Stimulated activated CD8-positive, alpha-beta memory T cell treated with anti-CD3 and anti-CD28 coated beads, Interleukin-4, amount 100 ng/mL, for 1 hour (primary cell): Measurements from ENCODE around the gene LARP4B.

Source experiments
- DNase-seq, 2 donors: peaks; one replicate each; pipeline ENCODE4 v3.0.0-alpha.2; 2020; ENCODE audit warnings: low read depth in 2 of 2, low spot score in 1 of 2

The LARP4B gene

DNA sequence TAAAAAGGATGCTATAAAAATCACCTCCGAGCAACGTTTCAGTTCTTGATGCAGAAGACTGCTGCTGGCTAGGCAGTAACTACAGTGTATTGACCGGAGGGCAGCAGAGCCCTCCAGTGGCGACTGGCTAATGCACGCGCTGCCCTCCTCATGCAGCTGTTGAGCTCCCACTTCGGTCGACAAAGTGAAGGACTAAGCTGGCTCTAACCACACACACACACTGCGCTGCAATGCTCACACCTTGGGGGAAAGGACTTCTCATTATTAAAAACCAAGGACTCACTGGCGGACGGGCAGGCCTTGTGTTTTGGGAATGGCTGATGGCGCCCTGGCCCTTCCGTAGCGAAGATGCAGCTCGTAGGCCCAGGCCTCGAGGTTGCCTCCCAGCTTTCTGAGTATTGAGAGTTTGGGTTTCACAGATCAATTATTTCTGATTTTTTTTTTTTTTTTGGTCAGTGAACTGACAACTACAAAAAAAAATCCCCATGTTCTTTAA is 121.1 kb downstream of the LARP4B start:
- DNase-seq = no peak

DNA sequence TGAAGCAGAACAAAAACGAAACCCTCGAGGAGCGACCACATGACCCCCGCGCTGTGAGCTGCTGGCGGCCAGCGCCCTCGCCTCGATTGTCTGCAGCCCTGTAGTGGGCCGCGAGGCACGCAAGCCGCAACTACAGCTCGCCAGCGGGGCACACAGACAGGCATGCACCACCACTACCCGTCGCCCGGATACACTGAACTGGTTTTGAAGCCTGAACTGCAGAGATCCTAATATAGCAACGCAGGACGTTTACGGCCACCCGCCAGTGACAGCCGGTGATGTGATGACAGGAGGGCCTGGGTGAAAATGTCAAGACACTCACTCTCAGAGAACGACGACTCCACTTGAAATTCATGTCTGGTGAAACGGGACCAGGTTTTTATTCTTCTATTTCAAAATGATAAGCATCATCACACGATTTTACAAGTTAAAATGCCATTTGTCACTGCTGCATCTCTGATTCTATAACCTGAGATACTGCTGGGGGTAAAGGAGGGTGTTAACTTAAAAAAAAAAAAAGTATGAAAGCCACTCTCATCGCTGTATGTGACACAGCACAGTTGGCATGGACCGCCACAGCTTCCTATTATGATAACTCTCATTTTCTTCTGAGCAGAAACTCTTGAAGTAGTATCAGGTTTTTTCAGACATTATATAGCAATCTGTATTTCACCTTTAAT is 121.7 kb downstream of the LARP4B start:
- no peak for DNase-seq

DNA sequence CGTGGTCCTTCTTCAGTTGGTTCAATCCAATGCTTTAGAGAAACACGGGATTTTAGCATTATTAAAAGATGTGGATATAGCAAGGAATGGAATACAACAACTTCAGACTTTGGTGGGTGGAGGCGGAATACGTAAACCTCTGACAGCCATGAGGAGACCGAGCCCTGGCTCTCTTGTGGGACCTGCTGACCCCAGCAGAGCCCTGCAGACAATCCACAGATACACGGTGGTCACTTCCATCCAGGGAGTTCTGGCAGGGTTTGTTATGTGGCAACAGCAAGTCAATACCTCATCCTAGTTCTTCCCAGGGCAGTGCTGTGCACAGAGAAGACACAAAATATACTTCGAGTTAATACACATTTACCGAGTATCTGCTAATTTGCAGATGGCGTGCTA is 123.5 kb downstream of the LARP4B start:
- DNase-seq = no peak

DNA sequence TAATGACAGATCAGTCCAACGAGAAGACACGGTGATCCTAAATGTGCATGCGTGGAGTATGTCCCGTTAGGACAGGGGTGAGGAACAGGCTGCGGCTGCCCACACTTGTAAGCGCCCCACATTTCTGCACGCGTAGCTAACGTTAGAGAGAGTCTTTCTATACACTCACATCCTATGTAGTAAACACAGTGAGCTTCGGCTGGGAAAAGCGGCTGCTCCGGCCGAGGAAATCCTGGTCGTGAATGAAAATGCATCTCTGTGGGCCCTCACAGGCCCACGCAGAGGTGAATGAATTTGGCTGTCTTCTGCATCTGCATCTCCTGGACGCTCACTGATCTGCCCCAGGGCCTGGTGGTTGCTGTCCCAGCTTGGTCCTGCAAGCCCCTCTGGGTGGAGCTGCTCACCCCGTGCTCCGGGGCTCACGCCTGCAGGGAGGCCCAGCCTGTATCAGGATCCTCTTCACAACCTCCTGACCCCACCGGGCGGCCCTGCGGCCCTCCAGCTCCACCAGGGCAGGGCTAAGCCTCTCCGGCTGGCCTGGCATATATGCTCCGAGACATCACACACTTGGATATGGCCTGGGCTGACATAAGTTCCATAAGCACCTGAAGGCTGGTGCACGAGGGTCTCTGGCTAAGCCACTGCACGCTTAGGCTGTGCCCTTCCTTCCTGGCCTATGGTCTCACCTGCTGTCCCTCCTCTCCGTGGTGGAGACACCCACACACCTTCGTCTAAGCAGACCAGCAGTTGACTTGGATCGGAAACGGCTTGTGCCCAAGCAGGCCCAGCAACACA is 124.1 kb downstream of the LARP4B start:
- no peak for DNase-seq

DNA sequence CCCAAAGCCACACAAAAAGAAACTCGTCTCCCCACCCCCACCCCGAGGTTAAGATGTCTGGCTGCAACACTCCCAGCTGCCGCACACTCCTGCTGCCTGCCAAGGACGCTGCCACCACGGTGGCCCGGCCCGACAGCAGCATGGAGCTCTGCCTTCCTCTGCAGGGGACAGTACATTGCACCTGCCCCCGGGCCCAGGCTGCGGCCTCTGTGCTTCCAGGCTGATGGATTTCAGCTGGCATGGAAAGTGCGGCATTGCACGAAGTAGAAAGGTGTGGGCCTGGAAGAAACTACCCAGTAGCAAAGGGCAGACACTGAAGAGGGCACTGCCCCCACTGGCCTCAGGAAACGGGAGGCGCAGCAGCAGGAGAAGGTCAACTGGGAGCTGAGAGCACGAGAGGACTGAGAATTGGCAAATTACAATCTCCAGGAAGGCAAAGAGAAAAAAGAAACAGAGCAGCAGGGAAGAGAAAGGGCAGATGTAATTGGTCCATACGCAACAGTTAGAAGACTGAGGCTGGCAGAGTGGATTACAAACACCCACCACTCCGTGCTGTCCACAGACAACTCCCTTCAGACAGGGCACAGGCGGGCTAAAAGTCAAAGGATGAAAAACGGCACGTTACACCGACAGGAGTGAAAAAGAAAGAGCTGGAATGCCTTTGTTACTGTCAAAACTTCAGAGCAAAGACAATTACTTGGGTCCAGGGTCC is 124.9 kb downstream of the LARP4B start:
- no peak for DNase-seq

DNA sequence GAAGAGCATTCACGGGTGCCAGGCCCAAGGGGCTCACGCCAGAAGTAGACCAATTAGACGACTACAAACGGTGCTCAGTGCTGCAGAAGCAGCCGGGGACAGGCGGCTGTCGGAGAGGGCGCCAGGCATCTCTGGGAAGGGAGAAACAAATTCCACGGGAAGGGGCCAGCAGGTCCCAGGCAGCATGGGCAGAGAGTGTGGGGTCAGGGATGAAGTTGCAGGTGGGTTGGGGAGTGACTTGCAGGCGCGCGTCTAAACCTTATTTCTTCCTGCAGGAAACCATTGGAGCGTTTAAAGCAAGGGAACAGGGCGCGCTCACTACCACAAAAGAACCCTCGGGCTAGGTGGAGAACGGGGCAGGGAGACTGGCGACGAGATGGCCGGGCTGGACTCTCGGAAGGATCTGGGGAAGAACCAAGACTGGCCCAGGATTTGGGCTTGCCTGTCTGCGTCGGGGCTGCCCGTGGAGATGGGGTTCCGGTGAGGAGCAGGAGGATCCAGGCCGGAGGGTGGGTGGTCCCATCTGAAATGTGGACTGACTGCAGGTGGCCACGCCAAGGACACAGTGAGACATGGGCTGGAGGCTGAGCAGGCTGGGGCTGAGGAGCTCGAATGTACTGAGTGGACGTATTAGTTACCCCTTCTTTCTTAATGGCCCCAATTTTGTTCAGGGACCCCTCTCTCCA is 125.7 kb downstream of the LARP4B start:
- DNase-seq = no peak

DNA sequence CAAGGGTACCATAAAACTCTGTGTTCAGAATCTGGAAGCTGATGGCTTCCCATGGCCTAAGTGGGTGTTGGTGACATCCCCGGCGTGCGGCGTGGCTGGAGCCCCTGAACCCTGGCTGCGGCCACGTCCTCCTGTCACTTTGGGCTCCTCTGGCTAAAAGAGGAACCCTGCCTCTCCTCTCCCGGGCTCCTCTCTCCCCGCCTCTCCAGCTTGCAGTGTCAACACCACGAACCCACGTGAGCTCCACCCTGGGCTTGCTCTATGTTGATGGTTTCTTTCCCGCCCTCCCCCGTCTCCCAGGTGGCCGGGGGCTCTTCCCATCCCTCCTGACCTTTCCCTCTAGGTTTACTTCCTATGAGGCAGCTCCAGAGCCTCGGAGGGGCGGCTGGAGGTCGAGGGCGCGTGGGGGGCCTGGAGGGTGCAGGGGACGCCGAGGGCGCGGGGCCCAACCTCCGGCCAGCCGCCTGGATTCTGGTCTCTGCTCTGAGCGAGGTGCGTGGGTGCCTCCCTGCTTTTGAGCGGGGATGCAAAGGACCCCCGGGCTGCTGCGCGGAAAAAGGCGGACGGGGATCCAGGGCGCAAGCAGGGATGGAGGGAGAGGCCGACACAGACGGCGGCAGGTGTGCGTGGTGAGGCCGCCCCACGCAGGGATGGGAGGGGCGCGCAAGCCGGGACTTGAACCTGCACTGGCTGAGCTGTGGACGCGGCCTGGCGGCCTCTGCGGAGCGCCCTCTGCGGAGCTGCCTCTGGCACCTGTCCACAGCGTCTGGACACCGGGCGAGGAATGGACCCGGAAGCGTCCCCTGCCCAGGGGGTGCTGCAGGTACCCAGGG is 126.5 kb downstream of the LARP4B start:
- DNase-seq = no peak

DNA sequence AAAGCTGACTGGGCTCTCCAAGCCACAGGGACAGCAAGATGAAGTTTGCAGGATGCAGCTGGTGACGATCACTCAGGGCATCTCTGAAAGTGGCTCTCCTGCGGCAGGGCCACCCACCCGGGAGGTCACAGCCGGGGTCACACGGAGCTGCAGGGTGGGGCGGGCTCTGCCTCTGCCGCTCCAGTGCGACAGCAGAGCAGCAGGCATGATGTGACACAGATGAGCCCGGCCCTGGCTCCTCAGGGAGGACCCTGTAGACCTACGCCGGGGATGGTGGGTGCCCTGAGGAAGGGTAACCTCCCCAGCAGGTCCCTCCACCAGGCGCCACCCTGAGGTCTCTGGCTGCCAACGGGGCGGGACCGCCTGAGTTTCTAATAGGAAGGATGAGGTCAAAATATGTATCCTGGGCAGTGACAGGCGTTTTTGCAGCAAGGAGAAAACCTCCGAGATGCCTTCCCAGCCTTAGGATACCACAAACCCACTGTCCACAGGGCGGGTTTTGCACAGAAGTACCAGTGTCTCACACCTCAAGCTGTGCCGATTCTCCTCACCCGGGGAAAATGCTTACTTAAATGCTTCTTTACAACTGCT is 127.2 kb downstream of the LARP4B start:
- no peak for DNase-seq

DNA sequence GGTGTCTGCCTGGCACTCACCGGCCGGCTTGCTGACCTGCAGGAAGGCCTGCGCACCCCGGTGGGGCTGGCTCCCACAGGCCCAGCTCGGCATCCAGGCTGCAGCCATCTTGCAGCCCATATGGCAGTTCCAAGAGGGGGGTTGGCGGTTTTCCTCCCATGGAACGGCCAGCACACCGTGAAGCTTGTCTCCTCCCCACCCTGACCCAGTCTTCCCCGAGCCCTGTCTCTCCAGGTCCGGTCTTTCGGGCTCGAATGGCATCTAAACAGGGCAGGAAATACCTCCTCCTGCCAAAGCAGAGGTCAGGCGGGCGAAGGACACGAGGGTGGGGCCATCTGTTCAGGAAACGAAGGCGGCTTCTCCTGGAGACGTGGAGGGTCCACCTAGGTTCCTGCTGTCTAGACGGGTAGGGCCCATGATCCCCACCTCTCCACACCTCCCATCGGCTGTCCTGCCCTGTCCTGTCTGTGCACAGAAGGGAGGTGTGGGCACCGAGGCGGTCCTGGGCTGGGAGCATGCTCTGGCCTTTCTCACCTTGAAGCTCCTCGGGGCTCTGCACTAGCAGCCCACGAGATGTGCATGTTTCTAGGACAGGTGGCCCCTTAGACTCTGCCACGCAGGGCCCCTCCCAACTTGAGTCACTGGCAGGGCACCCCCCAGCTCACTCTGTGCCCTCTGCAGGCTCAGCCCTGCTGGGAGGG is 128.3 kb downstream of the LARP4B start:
- no peak for DNase-seq

DNA sequence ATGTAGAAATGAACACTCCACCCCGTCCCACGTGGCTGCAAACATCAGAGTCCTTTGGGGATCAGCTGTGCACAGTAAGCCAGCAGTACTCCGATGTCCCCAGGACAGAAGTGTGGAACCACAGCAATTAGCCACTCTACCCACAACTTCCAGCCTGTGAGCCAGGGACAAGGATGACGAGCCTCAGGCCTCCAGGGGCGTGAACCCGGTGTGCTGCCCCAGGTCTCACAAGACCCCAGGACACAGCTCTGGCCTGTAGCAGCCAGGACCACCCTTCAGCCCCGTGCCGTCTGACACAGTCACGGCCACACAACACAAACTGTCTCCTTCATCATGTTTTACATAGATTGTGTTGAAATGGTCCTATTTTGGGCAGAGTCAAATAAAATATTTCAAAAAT is 129.0 kb downstream of the LARP4B start:
- no peak for DNase-seq

DNA sequence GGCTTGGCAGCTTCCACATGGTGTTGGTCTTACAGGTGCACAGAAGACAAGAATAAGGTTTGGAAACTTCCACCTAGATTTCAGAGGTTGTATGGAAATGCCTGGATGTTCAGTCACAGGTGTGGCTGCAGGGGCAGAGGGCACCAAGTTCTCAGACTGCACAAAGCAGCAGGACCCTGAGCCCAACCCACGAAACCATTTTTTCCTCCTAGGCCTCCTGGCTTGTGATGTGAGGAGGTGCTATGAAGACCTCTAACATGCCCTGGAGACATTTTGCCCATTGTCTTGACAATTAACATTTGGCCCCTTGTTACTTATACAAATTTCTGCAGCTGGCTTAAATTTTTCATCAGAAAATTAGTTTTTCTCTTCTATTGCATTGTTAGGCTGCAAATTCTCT is 134.3 kb downstream of the LARP4B start:
- no peak for DNase-seq

DNA sequence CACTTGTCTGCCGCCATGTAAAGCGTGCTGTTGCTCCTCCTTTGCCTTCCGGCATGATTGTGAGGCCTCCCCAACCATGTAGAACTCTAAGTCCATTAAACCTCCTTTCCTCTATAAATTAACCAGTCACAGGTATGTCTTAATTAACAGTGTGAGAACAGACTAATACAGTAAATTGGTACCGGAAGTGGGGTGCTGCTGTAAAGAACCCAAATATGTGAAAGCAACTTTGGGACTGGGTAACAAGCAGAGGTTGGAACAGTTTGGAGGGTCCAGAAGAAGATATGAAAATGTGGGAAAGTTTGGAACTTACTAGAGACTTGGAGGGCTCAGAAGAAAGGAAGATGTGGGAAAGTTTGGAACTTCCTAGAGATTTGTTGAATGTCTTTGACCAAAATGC is 135.3 kb downstream of the LARP4B start:
- no peak for DNase-seq

DNA sequence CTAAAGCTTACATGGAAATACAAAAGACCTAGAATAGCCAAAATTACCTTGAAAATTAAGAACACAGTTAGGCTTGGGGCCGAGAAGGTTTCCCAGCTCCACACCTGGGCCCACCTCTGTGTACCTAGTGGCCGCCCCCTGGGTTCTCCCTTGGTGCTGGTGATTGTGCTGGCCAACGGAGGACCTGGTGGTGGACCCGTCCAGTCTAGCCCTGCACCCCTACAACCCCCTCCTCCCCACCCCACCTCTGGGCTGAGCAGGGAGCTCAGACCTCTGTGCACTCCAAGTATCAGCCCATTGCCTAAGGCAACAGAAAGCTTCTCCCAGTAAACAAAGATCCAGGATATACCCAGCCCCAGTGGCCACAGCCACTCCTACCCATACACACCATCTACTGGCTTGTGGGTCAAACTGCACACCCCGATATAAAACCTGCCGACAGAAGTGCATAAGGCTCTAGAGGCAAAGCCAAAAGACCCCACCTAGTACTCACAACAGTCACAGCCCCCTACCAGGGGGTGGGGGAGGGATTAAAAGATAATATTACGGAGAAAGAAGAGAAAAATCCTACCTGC is 137.0 kb downstream of the LARP4B start:
- DNase-seq = no peak

DNA sequence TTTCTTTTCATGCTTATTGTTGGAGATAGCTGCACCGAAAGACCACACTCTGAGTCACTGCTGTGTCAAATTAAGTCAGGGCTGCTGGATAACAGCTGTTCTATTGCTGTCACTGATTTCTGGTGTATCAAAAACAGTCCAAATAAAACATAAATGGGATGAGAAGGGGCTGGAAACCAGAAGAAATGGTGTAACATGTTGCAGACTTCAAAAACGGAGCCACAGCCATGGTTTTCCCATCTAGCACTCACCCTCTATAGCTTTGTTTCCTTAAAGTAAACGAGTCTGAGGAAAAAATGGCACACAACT is 138.8 kb downstream of the LARP4B start:
- no peak for DNase-seq

DNA sequence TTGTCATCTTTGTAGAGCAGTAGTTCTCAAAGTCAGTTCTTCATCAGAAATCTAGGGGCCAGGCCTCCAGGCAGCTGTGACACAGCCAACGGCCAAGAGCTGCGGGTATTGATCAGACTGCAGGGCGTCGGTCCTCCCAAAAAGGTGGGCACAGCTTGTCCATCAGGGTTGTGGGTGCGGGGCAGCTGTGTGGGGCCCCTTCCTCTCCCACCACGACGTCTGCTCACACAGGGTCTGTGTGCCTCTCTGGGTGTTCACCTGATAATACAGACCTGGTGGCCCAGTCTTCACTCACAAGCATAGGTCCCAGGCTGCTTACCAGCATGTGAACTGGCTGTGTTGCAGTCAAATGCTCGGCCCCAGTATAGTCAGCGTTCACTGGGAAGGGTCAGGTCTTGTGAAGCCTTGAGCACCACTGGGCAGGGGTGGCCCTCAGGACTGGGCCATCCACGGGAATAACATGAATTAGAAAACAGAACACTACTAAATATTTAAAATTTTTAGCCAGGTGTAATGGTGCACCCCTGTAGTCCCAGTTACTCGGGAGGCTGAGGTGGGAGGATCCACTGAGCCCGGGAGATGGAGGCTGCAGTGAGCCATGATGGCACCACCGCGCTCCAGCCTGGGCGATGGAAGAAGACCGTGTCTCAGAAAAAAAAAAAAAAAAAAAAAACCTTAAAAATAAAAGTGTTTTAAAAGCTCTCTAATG is 139.3 kb downstream of the LARP4B start:
- no peak for DNase-seq

DNA sequence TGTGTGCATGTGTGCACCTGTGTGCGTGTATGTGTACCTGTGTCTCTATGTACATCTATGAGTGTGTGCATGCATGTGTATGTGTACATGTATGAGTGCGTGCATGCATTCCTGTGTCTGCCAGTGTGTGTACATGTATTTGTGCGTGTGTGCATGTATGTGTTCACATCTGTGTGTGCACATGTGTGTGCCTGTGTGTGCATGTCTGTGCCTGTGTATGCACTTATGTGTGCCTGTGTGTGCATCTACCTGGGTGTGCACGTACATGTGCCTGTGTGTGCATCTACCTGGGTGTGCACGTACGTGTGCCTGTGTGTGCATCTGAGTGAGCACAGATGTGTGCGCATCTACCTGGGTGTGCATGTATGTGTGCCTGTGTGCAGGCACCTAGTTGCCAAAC is 139.9 kb downstream of the LARP4B start:
- DNase-seq = no peak

DNA sequence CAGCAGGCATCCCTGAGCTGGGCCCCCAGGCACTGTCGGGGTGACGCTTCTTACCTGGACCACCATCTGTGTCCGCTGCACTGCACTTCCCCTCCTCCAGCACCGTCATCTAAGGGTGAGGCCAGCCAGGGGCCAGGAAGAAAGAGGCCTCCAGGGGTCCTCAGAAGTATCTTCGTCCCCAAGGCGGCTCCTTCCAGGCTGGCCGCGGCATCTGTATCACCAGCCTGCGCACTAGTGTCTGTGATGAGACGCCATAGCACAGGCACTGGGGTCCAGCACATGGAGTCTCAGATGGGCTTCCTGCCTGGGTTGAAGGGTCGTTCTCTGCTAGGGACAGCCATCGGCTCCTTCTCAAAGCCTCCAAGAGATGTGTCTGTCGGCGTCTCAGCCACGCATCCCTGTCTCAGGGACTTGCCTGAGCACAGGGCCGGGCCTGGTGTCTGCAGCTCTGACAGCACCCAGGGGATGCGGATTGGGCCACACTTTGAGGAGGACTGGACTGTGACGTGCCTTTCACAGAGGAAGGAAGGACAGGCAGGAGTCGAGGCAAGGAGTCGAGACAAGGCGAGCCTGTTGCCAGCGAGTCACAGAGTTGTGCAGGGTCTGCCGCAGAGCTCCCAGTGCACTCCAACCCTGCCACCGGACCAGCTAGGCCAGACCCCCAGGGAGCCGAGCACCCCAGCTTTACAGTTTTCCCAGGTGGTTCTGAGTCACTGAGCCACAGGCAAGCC is 140.5 kb downstream of the LARP4B start:
- no peak for DNase-seq
